ENCODE data around the gene RBFOX2.

RBFOX2 gene

GRCh38 chr22:35893698-35894097 lies 134.9 kb downstream of the RBFOX2 start:
- no peak for DNase-seq

GRCh38 chr22:35892192-35892591 lies 136.4 kb downstream of the RBFOX2 start:
- no peak for DNase-seq

GRCh38 chr22:35891442-35891841 lies 137.2 kb downstream of the RBFOX2 start:
- DNase-seq: no peak

GRCh38 chr22:35889071-35889470 lies 139.6 kb downstream of the RBFOX2 start:
- no peak for DNase-seq

- no peak for DNase-seq
Observed at GRCh38 chr22:35888181-35888870, 140.3 kb downstream of the RBFOX2 start.

- no peak for DNase-seq
Observed at GRCh38 chr22:35887296-35887875, 141.2 kb downstream of the RBFOX2 start.

- no peak for DNase-seq
Observed at GRCh38 chr22:35886309-35886708, 142.3 kb downstream of the RBFOX2 start.

DNA sequence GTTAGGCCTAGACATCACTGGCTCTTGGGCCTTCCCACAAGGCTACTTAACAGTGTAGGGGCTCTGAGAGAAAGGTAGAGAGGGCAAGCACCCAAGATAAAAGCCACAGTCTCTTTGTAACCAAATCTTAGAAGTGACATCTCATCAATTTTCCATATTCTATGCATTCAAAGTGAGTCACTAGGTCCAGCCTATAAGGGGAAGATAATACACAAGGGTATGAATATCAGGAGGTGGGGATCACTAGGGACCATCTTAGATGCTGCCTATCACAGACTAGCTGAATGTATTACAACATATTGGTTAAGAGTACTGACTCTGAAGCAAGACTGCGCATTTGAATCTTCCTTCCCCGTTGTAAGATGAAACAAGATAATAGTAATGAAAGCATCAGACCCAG lies 144.1 kb downstream of the RBFOX2 start:
- no peak for DNase-seq

GRCh38 chr22:35883031-35883620 lies 145.5 kb downstream of the RBFOX2 start:
- DNase-seq: no peak

DNA sequence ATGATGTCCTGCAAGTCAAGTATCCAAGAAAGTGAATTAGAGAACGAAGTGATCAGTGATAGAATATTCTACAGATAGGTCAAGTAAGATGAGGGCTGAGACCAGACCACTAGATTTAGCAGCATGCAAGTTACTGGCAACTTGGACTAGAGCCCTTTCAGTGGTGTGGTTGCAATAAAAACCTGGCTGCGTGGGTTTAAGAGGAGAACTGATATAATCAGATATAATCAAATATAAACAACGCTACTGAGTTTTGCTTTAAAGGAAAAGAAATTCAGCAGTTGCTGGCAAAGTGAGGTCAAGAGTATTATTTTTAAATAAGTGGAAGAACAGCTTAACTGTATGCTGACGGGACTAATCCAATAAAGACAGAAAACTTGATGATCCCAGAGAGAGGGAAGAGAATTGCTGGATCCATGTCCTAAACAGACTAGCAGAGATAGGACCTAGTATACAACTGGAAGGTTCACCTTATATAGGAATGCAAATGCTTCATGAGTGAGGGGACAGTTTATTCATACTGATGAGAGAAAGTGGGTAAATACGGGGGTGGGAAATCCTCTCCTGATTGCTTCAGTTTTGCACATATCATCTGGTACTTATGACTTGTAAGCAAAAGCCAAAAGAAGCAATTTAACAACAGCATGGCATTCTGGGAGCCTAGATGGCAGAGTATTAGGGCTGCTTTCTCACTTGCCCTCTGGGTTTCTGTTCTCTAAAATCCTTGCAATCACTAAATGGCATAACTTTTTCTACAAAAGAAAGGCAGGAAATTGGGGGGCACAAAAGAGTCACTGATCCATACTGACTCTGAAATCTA lies 146.2 kb downstream of the RBFOX2 start:
- DNase-seq: no peak

- no peak for DNase-seq
Observed at GRCh38 chr22:35879351-35879750, 149.3 kb downstream of the RBFOX2 start.

DNA sequence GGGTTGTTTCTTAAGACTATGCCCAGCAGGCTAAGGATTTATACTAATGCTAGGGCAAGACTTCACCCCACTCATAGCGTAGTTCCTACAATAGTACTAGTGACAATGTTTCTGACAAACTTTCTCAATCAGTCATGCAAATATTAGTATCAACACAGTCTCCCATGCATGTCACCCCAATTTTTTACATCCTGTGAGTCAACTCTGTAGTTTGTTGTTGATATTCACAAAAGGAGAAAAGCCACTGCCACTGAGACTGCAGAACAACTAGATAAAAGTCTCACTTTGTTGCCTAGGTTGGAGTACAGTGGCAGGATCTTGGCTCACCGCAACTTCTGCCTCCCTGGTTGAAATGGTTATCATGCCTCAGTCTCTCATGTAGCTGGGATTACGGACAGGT lies 155.2 kb downstream of the RBFOX2 start:
- no peak for DNase-seq

GRCh38 chr22:35872451-35872850 lies 156.2 kb downstream of the RBFOX2 start:
- no peak for DNase-seq

DNA sequence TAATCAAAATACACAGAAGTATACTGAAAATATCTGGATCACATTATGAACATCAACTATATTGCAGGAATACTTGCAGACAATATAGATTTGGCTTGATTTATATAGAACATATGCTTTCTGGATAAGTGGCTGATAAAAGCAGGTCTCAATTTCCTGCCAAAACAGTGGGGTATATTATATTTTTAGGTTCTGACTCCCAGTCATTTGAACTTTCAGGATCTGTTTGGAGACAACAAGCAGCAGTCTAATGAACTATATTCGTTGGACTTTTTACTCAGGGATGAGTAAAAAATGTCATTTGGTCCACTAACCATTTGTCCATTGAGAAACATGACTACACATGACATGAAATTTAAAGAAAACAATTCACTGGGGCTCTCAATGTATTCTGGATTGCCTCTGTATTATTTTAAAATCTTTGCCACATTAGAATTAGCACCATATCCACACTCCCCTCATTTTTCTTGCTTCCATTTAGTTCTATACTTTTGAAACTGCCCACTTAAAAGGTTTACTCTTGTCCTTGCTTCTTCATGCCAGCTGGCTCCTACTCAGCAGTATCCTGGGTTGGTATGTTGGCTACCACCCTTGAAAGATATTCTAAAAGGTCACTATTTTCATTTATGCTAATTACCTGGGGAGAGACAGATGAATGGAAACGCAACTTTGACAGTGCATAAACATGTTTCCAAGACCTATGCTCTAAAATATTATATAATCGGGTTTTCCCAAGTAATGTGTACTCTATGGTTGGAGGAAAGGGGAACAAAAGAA lies 157.9 kb downstream of the RBFOX2 start:
- DNase-seq: no peak

GRCh38 chr22:35868938-35869337 lies 159.7 kb downstream of the RBFOX2 start:
- DNase-seq: no peak

GRCh38 chr22:35866651-35867050 lies 162.0 kb downstream of the RBFOX2 start:
- DNase-seq: no peak

GRCh38 chr22:35864545-35865165 lies 164.0 kb downstream of the RBFOX2 start:
- DNase-seq: no peak

DNA sequence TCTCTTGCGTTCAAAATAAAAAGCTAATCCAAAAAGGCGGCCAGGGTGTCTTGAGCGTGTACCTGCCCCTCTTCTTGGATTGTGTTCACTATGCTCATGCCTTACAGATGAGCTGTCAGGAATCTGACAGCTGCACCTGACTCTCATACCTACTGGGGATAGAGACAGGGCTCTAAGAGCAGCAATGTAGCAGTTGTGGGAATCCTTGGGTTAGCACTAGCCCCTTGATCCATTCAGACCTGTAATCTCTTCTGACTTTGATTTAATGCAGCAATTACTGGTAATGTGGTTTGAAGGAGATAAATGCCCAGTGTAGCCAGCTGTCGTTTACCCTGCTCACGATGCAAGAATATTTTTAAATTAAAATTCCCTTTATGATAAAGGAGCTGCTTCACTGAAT lies 165.2 kb downstream of the RBFOX2 start:
- DNase-seq: no peak

DNA sequence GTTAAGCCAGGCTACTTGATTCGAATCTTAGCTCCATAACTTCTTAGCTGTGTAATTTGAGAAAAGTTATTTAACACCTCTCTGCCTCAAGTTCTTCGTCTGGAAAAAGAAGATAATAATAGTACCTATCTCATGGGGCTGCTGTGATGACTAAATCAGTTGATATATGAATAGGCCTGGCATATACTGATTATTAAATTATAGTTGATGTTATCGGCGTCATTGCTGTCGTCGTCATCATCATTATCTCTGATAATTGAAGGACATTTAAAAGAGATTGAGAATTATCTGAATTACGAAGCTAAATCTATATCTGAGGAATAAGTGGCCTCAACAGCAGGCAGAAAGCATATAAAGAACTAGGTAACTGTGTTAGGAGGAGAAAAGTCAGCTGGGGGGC lies 165.9 kb downstream of the RBFOX2 start:
- DNase-seq: no peak

GRCh38 chr22:35861451-35861850 lies 167.2 kb downstream of the RBFOX2 start:
- DNase-seq: no peak

DNA sequence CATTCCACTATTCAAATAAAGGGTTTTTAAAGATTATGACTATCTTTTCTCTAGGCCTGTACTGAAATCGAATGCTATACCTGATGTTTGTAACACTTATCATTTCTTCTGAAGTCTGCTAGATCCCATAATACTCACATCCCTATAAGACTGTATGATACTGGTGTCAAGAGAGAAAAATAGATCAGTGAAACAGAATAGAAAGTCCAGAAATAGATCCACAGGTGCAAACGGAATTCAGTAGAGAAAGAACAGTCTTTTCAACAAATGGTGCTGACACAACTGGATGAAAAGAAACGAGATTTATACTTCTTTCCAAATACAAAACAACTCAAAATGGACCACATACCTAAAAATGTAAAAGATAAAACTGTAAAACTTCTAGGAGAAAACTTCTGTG lies 167.8 kb downstream of the RBFOX2 start:
- no peak for DNase-seq

GRCh38 chr22:35860087-35860733 lies 168.4 kb downstream of the RBFOX2 start:
- DNase-seq: no peak

Measured in activated CD4-positive, alpha-beta T cell treated with anti-CD3 and anti-CD28 coated beads for 48 hours (primary cell).